IPS-18a (cell line): ENCODE data around the gene LMF1.
"Not testable (repeated sequence)": the region's sequence is repeated elsewhere in the genome, so short reads cannot be mapped to it uniquely, and the experiment has no call there.

ENCODE experiments used
- H3K27ac ChIP-seq: one replicate; pipeline ENCODE4 v1.5.1; 2013; ENCODE audit warnings: low read length
- H3K27me3 ChIP-seq: one replicate; pipeline ENCODE4 v1.6.1; 2013; ENCODE audit warnings: mild to moderate bottlenecking, low read length; ENCODE audit not compliant: control insufficient read depth, insufficient read depth
- H3K36me3 ChIP-seq: one replicate; pipeline ENCODE4 v1.6.1; 2013; ENCODE audit warnings: low read depth, low read length; ENCODE audit not compliant: control insufficient read depth
- H3K4me1 ChIP-seq: one replicate; pipeline ENCODE4 v1.6.1; 2013; ENCODE audit warnings: low read depth, low read length; ENCODE audit not compliant: control insufficient read depth
- H3K4me3 ChIP-seq: one replicate; pipeline ENCODE4 v1.5.1; 2013; ENCODE audit warnings: low read length
- H3K9ac ChIP-seq: one replicate; pipeline ENCODE4 v1.6.1; 2013; ENCODE audit warnings: mild to moderate bottlenecking, low read length, moderate library complexity
- H3K9me3 ChIP-seq: one replicate; pipeline ENCODE4 v1.6.1; 2013; ENCODE audit warnings: low read depth, low read length; ENCODE audit not compliant: control insufficient read depth

The LMF1 gene

GRCh38 chr16:950733-951573, 19.8 kb downstream of the LMF1 start:
- not testable (repeated sequence) for H3K27me3 ChIP-seq, H3K4me1 ChIP-seq, H3K9me3 ChIP-seq, H3K36me3 ChIP-seq, H3K9ac ChIP-seq, H3K27ac ChIP-seq, H3K4me3 ChIP-seq

- H3K27ac ChIP-seq, H3K36me3 ChIP-seq, H3K27me3 ChIP-seq, H3K9me3 ChIP-seq, H3K9ac ChIP-seq, H3K4me1 ChIP-seq, H3K4me3 ChIP-seq: not testable (repeated sequence)
Observed at GRCh38 chr16:948767-949166, 22.0 kb downstream of the LMF1 start.

GRCh38 chr16:947922-948303, 22.9 kb downstream of the LMF1 start:
- not testable (repeated sequence) for H3K4me1 ChIP-seq, H3K4me3 ChIP-seq, H3K27me3 ChIP-seq, H3K9ac ChIP-seq, H3K27ac ChIP-seq, H3K36me3 ChIP-seq, H3K9me3 ChIP-seq

GRCh38 chr16:947255-947921, 23.4 kb downstream of the LMF1 start:
- no peak overlapping the region for H3K9ac ChIP-seq
- H3K4me1 ChIP-seq = no peaks in the 10 kb centered on the region
- H3K4me3 ChIP-seq = no peak overlapping the region
- no peaks in the 10 kb centered on the region for H3K27me3 ChIP-seq
- H3K36me3 ChIP-seq = no peaks in the 10 kb centered on the region
- H3K27ac ChIP-seq = no peak overlapping the region
- no peaks in the 10 kb centered on the region for H3K9me3 ChIP-seq

- H3K27me3 ChIP-seq = no peaks in the 10 kb centered on the region
- H3K9ac ChIP-seq = no peak overlapping the region
- peaks cover 4% of the 10 kb centered on the region for H3K9me3 ChIP-seq
- no peak overlapping the region for H3K4me3 ChIP-seq
- no peaks in the 10 kb centered on the region for H3K36me3 ChIP-seq
- H3K27ac ChIP-seq = no peak overlapping the region
- no peaks in the 10 kb centered on the region for H3K4me1 ChIP-seq
Observed at GRCh38 chr16:946048-946395, 24.8 kb downstream of the LMF1 start.

- Histone ChIP-seq H3K4me1 (no peaks in the 10 kb centered on the region), H3K9ac (no peak overlapping the region), H3K36me3 (no peaks in the 10 kb centered on the region), H3K4me3 (no peak overlapping the region), H3K27ac (no peak overlapping the region), H3K9me3 (peaks cover 4% of the 10 kb centered on the region), H3K27me3 (no peaks in the 10 kb centered on the region)
Observed at GRCh38 chr16:945271-946047, 25.3 kb downstream of the LMF1 start.

- no peaks in the 10 kb centered on the region for H3K27me3 ChIP-seq
- H3K36me3 ChIP-seq = no peaks in the 10 kb centered on the region
- H3K9ac ChIP-seq = no peak overlapping the region
- no peak overlapping the region for H3K4me3 ChIP-seq
- H3K27ac ChIP-seq = no peak overlapping the region
- H3K4me1 ChIP-seq = no peaks in the 10 kb centered on the region
- H3K9me3 ChIP-seq = peaks cover 4% of the 10 kb centered on the region
Observed at GRCh38 chr16:943971-944370, 26.8 kb downstream of the LMF1 start.

- Histone ChIP-seq H3K9ac (no peak overlapping the region), H3K4me3 (no peak overlapping the region), H3K4me1 (no peaks in the 10 kb centered on the region), H3K27me3 (no peaks in the 10 kb centered on the region), H3K27ac (no peak overlapping the region), H3K9me3 (peaks cover 4% of the 10 kb centered on the region), H3K36me3 (no peaks in the 10 kb centered on the region)
Observed at GRCh38 chr16:942436-943060, 28.2 kb downstream of the LMF1 start.

- Histone ChIP-seq H3K9ac (no peak overlapping the region), H3K27me3 (no peaks in the 10 kb centered on the region), H3K36me3 (no peaks in the 10 kb centered on the region), H3K27ac (no peak overlapping the region), H3K4me3 (no peak overlapping the region), H3K9me3 (peaks cover 4% of the 10 kb centered on the region), H3K4me1 (no peaks in the 10 kb centered on the region)
Observed at GRCh38 chr16:939941-940340, 30.8 kb downstream of the LMF1 start.

- Histone ChIP-seq H3K9me3 (peaks cover 4% of the 10 kb centered on the region), H3K27me3 (no peaks in the 10 kb centered on the region), H3K4me1 (no peaks in the 10 kb centered on the region), H3K4me3 (no peak overlapping the region), H3K27ac (no peak overlapping the region), H3K36me3 (no peaks in the 10 kb centered on the region), H3K9ac (no peak overlapping the region)
Observed at GRCh38 chr16:939311-939710, 31.5 kb downstream of the LMF1 start.

GRCh38 chr16:938752-939151, 32.0 kb downstream of the LMF1 start:
- Histone ChIP-seq H3K4me3 (no peak overlapping the region), H3K9ac (no peak overlapping the region), H3K27ac (no peak overlapping the region), H3K9me3 (peaks cover 4% of the 10 kb centered on the region), H3K36me3 (no peaks in the 10 kb centered on the region), H3K4me1 (no peaks in the 10 kb centered on the region), H3K27me3 (no peaks in the 10 kb centered on the region)
